HG03097 (cell line): ENCODE data around the gene KDM4B.

Source experiments
- ATAC-seq: cut with Tn5 transposase; IDR thresholded peaks from one replicate; pipeline ENCODE4 v1.9.1; 2021; ENCODE audit not compliant: unreplicated experiment, low FRiP score

The KDM4B gene

DNA sequence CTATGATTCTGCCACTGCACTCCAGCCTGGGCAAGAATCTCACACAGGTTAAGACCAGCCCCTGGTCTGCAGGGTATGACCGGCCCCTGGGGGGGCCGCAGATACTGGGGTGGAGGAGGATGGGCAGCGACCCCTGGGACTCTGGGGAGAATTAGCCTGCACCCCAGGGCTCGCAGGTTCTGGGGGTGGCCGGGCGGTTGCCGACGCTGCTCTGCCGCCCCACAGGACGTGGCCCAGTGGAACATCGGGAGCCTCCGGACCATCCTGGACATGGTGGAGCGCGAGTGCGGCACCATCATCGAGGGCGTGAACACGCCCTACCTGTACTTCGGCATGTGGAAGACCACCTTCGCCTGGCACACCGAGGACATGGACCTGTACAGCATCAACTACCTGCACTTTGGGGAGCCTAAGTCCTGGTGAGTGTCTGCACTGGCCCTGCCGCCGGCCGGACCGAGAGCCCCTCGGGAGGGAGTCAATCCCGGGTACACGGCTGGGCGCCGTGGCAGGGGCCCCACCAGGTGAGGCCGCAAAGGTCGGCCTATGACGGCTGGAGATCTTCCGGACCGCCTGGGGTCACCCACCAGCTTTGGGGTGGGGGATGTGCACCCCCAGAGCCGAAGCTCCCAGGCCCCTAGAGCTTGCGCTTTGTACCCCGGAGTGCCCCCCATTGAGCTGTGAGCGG is 78.5 kb downstream of the KDM4B start:
- no peak for ATAC-seq

GRCh38 chr19:5048091-5048726 is 79.3 kb downstream of the KDM4B start:
- no peak for ATAC-seq

- ATAC-seq = no peak
Measured at GRCh38 chr19:5048727-5049553, 80.0 kb downstream of the KDM4B start.

GRCh38 chr19:5049561-5049960 is 80.6 kb downstream of the KDM4B start:
- no peak for ATAC-seq

GRCh38 chr19:5050067-5050656 is 81.2 kb downstream of the KDM4B start:
- no peak for ATAC-seq

DNA sequence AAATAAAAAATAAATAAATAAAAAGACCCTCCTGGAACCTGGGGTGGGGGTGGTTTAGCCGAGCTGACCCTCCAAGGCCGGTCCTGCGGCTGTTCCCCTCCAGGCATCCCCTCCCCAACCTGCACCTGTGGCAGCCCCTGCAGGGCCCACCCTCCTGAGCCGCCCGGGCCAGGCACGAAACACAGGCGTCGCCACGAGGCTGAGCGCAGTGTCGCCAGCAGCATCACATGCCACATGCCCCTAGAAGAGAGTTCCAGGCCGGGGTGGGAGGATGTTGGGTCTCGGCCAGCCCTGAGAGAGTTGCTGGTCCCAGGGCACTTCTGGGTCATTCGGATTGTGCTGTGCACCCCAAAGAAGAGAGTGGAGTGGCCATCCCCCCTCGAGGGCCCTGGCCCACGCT is 82.0 kb downstream of the KDM4B start:
- no peak for ATAC-seq

DNA sequence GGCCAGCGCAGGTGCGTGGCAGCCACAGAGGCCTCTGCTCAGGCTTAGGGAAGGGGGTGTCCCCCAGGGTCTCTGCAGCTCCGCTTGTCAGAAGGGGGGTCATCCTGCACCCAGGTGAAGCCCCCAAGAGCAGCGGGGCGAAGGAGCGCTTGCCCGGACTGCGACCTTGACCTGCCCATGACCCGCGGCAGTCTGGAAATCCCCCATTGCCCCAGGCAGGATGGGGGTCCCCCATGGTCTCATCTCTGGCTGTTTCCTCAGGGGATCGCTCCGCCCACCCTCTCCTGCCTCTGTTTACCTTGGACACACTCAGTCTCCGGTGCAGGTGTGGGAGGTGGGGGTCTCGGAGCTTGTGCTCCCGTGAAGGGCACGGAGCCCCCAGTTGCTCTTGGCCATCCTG is 82.7 kb downstream of the KDM4B start:
- no peak for ATAC-seq

GRCh38 chr19:5052515-5052914 is 83.6 kb downstream of the KDM4B start:
- no peak for ATAC-seq

- no peak for ATAC-seq
Measured at GRCh38 chr19:5052945-5053485, 84.1 kb downstream of the KDM4B start.

DNA sequence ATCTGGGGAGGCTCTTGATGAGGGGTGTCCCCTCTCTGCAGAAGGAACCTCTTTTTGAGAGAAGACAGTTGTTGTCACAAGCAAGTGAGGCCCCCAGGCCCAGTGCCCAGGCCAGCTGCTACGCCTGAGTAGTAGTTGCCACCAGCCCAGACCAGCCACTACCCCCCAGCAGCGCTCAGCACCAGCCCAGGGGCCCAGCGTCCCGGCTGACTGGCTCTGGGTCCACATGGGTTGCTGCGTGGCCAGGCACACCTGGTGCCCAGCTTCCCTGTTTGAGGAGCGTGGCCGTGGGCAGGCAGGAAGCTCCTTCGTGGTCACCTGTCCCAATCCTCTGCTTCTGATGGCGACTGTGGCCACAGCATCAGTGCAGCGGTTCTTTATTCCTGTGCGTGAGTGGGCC is 84.7 kb downstream of the KDM4B start:
- no peak for ATAC-seq

DNA sequence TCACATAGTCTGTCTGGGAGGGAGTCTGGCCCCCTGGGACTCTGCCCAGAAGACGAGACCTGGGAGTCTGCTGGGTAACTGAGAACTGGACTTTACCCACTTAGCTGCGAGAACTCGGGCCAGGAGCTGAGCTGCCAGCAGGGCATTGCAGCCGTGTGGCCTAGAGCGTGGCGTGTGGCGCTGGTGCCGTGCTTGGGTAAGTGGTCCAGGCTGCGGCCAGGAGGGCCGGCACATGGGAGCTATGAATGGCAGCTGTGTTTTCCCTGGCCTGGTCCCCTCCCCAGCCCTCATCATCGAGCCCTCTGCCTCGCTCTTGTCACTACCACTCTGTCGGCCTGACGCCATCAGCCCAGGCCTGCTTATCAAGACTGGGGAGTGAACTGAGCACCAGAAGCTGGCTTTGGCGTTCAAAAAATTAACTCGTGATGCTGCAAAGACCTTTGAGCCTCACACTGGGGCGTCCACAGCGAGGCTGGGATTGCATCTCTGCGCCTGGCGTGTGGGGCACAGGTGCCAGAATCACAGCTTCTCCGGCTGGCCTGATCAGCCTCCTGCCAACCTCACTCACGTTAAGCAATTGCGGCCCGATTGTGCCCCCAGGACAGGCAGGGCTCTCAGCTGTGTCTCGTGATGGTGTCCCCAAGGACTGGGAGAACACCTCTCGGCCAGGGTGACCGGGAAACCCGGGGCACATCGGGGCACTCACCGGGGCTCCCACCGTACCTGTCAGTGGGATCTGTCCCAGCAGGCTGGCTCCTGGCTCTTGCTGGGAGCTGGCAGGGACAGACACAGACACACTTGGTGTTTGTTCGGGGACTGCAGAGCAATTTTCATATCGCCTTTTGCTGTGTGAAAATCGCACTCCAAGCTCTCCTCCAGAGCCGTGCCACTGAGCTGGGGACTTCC is 85.9 kb downstream of the KDM4B start:
- ATAC-seq = no peak

GRCh38 chr19:5055457-5055776 is 86.5 kb downstream of the KDM4B start:
- ATAC-seq = no peak

- ATAC-seq = no peak
Measured at GRCh38 chr19:5057860-5058259, 88.9 kb downstream of the KDM4B start.

GRCh38 chr19:5058521-5059212 is 89.8 kb downstream of the KDM4B start:
- no peak for ATAC-seq

- no peak for ATAC-seq
Measured at GRCh38 chr19:5059213-5059574, 90.3 kb downstream of the KDM4B start.

- no peak for ATAC-seq
Measured at GRCh38 chr19:5059793-5060192, 90.9 kb downstream of the KDM4B start.

DNA sequence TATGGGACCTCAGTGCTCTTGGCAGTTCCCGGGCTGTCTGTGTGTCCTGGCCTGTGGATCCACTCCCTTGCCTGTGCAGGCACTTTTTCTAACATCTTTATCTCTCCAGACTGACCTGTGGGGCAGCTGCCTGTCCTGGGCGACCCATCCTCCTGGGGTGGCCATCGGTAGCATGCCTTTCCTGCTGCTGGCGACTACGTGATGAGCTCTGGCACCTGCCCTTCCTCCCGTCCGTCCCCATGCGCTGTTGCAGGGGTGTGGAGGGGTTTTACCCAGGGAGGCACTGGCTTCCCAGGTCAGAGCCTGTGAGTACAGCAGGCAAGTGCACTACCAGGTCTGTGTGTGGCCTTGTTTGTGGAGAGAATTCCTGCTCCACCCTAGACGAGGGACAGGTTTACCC is 93.3 kb downstream of the KDM4B start:
- no peak for ATAC-seq

GRCh38 chr19:5062799-5063198 is 93.9 kb downstream of the KDM4B start:
- ATAC-seq = no peak

DNA sequence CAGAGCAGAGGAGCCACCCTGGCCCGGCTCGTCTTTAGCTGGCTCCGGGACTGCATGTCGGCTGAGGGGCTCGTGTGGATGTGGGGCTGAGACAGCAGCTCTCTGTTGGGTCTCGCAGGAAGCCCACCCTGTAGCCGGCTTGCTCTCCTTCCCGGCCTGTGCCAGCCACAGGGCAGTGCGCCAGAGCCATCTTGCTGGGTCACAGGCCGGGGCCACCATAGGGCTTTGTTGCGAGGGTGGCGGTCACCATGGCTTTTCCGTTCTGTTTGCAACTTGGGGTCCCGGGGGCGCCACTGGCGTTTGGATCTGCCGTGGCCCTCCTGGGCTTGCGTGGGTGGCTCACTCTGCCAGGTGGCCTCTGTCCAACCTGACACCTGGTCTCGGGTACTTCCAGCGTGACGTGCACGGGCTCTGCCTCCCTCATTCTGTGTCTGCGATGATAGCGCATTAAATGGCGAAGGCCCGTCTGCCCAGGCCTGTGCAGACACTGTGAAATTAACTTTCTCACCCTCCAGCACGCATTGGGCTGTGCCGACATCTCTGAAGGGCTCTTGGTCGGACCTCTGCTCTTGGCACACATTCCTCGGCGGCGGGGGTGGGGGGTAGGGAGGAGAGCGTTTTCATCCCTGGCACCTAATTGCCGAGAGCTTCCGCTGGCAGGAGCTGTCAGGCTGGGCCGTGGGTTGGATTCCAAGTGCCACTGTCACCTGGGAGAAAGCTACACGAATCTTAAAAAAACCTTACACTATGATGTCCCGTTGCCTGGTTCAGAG is 95.1 kb downstream of the KDM4B start:
- no peak for ATAC-seq
